Measurements from ENCODE around the gene PDZRN3. TPM values are rescaled to one million over a fixed set of nuclear protein-coding genes. Genes with fewer than 3 reads are reported as not detected.

Gene PDZRN3
- total and polyA plus RNA-seq, 2 donors (not counting 3 experiments of a cell fraction or from before 2014, with no cell fraction given) = not detected

- Histone ChIP-seq H4K20me1 (replicated peaks; ENCODE audit: control insufficient read depth, extremely low read depth, insufficient read depth, low read length) (no peaks in the 10 kb centered on the region), H3K27ac (ENCODE audit: insufficient read depth, low read depth, low read length) (no peak overlapping the region), H3K27me3 (ENCODE audit: control insufficient read depth in 2 of 2, insufficient read depth in 2 of 2, low read length in 2 of 2) (no peaks in the 10 kb centered on the region), H3K9me1 (replicated peaks; ENCODE audit: control insufficient read depth, extremely low read depth, insufficient read depth, low read length) (no peaks in the 10 kb centered on the region), H3K36me3 (ENCODE audit: control insufficient read depth in 2 of 2, extremely low read depth in 1 of 2, insufficient read depth in 2 of 2, low read length in 2 of 2) (no peaks in the 10 kb centered on the region), H2AFZ (ENCODE audit: low read depth, low read length) (no peak overlapping the region), H3K4me1 (ENCODE audit: control insufficient read depth, extremely low read depth, insufficient read depth, low read length) (no peaks in the 10 kb centered on the region), H3K4me3 (replicated peaks in 1 of 3; ENCODE audit: insufficient read depth in 1 of 3, low read depth in 1 of 3, low read length in 3 of 3) (no peak overlapping the region), H3K9ac (replicated peaks; ENCODE audit: extremely low read depth, insufficient read depth, low read length) (no peak overlapping the region), H3K79me2 (ENCODE audit: control insufficient read depth, insufficient read depth, low read length) (no peaks in the 10 kb centered on the region), H3K4me2 (ENCODE audit: insufficient read depth, low read length) (no peak overlapping the region), H3K9me3 (replicated peaks; ENCODE audit: control insufficient read depth, insufficient read depth, low read length) (no peaks in the 10 kb centered on the region)
- dilution Hi-C loops (cut with MboI; ENCODE audit: extremely low pct_ligation_motif_present, low sequenced_read_pairs) (no loop called here), intact Hi-C loops (cut with micrococcal nuclease) (no loop called here)
- FAIRE-seq (no peak), DNase-seq (ENCODE audit: low read depth, low spot score) (no peak)
- TF ChIP-seq EZH2 (IDR thresholded peaks at IDR 0.05; ENCODE audit: borderline replicate concordance, low read depth, low read length, severe bottlenecking) (no peak), CTCF (IDR thresholded peaks at IDR 0.05; ENCODE audit: extremely low read depth in 1 of 2, insufficient read depth in 1 of 2, low read depth in 1 of 2, low read length in 2 of 2) (no peak), FOS (IDR thresholded peaks at IDR 0.05; ENCODE audit: borderline replicate concordance, insufficient read depth, low read length) (no peak), POLR2A (IDR thresholded peaks at IDR 0.05; ENCODE audit: low read depth, low read length) (no peak), POLR2AphosphoS5 (IDR thresholded peaks at IDR 0.05; ENCODE audit: insufficient read depth, low read depth, low read length) (no peak), GATA2 (IDR thresholded peaks at IDR 0.05; ENCODE audit: insufficient read depth, insufficient read length, low read depth, low read length) (no peak), JUN (IDR thresholded peaks at IDR 0.05; ENCODE audit: borderline replicate concordance, insufficient read depth, insufficient read length, low read depth) (no peak), MAX (IDR thresholded peaks at IDR 0.05; ENCODE audit: insufficient read depth, insufficient read length) (no peak), MYC (IDR thresholded peaks at IDR 0.05; ENCODE audit: low read depth, low read length) (no peak)
- ChIA-PET CTCF (no interaction called here), POLR2A (no interaction called here)
- BruUV-seq (replicated peaks) = no TSS peak
Measured at GRCh38 chr3:73480187-73480672, 144.5 kb downstream of the PDZRN3 start.
